Epithelial cell of esophagus (primary cell): ENCODE results near the gene TLX3.

Source experiments
- DNase-seq: peaks from one replicate; pipeline ENCODE4 v3.0.0; 2010; ENCODE audit warnings: low read depth
- H3K4me3 ChIP-seq: 2 replicates; pipeline ENCODE4 v1.5.1; 2011; ENCODE audit warnings: mild to moderate bottlenecking, low read length, control low read depth
- TF ChIP-seq, protein P1 (sequence below): IDR thresholded peaks from 2 replicates; pipeline ENCODE4 v1.5.1; 2011; ENCODE audit warnings: low read depth, mild to moderate bottlenecking, low read length, control low read depth, inconsistent platforms; ENCODE audit not compliant: insufficient read depth; ENCODE audit errors: missing control alignments

TLX3 gene

DNA sequence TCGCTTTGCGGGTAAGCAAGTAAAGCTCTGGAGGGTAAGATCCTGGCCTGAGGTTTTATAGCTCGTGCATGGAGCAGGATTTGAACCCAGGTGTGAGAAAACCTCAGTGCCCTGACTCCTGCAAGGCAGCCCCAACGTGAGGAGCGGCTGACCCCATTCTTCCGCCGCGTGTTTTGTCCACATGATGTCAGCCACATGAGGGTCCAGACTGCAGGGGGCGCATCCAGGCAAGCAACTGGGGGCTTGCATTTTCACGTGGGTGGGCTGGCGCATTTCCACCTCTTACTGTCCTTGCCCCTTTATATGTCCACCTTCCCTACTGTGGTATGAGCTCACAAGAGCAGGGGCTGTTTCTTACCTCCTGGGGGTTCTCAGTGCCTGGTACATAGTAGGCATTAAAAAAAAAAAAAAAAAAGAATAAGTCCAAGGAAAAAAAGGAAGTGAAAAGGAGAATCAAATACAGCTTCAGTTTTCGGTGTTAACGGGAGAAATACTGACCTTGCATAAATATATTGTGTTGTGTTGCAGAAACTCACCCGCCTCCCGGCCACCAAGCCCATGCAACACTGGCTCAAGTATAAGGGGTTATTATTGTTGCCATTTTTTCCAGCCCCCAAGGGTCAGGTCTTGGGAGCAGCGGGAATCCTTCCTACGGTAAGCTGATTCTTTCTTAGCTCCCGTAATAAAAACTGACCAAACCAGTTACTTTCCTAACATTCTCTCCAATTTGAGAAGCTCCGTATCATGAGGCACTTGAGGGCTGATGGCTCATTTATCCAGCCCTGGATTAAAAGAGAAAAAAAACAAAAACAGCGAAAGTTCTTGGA lies 15.0 kb downstream of the TLX3 start:
- TF ChIP-seq, protein P1, sequence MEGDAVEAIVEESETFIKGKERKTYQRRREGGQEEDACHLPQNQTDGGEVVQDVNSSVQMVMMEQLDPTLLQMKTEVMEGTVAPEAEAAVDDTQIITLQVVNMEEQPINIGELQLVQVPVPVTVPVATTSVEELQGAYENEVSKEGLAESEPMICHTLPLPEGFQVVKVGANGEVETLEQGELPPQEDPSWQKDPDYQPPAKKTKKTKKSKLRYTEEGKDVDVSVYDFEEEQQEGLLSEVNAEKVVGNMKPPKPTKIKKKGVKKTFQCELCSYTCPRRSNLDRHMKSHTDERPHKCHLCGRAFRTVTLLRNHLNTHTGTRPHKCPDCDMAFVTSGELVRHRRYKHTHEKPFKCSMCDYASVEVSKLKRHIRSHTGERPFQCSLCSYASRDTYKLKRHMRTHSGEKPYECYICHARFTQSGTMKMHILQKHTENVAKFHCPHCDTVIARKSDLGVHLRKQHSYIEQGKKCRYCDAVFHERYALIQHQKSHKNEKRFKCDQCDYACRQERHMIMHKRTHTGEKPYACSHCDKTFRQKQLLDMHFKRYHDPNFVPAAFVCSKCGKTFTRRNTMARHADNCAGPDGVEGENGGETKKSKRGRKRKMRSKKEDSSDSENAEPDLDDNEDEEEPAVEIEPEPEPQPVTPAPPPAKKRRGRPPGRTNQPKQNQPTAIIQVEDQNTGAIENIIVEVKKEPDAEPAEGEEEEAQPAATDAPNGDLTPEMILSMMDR, result no peak
- DNase-seq, result no peak
- H3K4me3 ChIP-seq, result no peak overlapping the region

DNA sequence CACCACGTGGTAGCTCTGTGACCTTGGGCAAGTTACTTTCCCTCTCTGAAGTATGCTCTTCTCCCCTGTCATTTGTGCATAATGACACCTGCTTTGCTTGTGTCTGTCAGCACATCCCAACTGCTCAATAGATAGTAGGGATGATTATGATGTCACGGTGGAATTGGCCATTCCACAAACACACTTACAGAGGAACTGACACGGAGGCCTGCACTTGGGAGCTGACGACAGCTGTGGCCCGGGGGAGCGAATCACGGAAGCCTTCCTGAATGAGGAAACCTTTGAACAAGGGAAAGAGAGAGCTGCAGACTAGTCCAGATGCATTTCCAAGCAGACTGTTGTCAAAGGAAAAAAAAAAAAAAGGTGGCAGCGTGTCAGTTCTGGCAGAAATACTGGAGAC lies 21.0 kb downstream of the TLX3 start:
- no peak for DNase-seq
- H3K4me3 ChIP-seq, result no peak overlapping the region
- TF ChIP-seq, protein P1, result no peak

DNA sequence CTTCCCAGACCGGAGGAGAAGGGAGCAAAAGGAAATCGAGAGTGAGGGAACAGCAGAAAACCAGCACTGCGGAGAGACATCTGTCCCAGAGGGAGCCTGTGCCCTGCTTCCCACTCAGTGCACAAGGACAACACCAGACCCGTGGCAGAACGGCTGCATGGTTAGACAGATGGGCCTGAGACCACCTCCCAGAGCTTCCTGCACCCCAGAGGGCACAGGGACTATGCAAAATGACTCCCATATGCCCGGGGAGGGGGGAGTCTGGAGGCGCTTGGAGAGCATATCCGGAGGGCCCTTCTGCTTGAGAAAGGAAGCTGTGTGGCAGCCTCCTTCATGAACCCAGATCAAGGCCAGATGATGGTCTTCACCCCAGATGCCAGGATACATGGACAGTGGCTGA lies 26.6 kb downstream of the TLX3 start:
- H3K4me3 ChIP-seq, result no peak overlapping the region
- TF ChIP-seq, protein P1, result no peak
- DNase-seq, result no peak

DNA sequence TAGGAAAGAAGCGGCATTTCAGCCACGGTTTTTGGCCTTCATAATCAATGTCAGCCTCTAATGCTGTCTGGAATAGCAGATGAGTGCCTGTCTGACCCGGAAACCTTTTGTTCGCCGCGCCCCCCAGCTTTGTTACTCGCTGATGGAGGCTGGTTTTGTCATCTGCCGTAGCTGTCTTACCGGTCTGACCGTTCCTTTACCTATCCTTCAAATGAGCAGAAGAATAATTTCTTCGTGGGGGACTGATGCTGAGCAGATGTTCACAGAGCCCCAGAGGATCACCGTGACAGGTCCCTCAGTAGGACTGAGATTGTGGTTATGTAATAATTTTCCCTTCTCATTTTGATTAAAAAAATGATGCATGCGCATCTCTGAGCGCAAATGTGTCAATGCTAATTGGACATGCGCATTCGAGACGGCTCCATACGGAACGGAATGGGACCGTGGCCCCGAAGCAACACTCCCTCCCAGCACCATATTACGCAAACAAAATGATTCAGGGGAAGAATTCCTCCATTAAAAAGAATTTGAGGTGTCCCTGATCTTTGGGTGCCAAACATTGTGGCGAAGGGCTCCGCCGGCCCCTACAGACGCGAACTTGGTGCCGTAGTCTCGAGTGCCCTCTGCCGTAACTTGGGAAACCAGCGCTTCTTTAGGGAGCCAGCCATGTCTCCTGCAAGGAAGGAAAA lies 27.6 kb downstream of the TLX3 start:
- TF ChIP-seq, protein P1, result peak; percentile 79
- DNase-seq, result peak; percentile 68
- H3K4me3 ChIP-seq, result peak overlapping the region; percentile 52

DNA sequence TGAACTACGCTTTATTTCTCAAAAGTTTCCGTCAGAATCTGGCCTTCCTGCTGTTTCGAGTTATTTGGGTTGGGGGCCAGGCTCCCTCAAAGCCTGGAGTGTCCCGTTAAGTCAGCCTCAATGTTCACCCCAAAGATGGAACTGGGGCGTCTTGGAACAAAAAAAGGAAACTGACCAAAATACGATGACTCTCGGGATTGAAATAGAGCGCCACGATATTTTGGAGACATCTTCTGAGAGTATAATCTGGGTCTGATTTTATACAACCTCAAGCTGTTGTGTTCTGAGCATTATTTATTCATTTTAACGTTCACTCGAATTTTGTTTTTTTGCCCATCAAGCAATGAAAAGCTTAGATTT lies 28.1 kb downstream of the TLX3 start:
- TF ChIP-seq, protein P1, result no peak
- peak overlapping the region; percentile 52 for H3K4me3 ChIP-seq
- DNase-seq, result no peak

DNA sequence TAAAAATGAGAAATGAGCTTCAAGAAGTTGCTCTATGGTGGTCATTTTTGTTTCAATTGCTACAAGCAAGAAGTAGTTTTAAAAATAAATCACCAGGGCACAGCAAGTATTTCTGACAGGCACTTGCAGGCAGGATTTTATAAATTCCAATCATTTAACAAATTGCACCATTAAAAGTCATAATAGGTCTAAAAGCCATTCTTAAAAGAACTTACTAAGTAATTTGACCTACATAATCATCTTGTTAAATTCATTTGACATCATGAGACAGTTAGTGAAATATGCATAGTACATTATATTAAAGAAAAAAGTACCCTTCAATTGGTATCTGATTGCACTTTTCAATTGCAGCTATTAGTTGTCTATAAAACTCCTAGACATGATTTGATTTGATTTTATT lies 31.0 kb downstream of the TLX3 start:
- DNase-seq, result no peak
- TF ChIP-seq, protein P1, result no peak

More for the DNA sequence above, 31.0 kb downstream of the TLX3 start:
- H3K4me3 ChIP-seq, result no peak overlapping the region
